Measurements from ENCODE around the gene PITPNC1.
A peak's percentile ranks its signal among the peaks of the same experiment; 100 is the strongest.
"Not testable (repeated sequence)": the region's sequence is repeated elsewhere in the genome, so short reads cannot be mapped to it uniquely, and the experiment has no call there.

PITPNC1 gene

GRCh38 chr17:67488768-67489167 lies 111.7 kb downstream of the PITPNC1 start:
- no peak for DNase-seq (ENCODE audit: low read depth)

- no peak for DNase-seq (ENCODE audit: low read depth)
Measured at GRCh38 chr17:67489273-67489672, 112.2 kb downstream of the PITPNC1 start.

GRCh38 chr17:67490471-67490870 lies 113.4 kb downstream of the PITPNC1 start:
- peak; percentile 59 for DNase-seq (ENCODE audit: low read depth)

- DNase-seq (ENCODE audit: low read depth): peak; percentile 99
Measured at GRCh38 chr17:67491009-67491680, 114.1 kb downstream of the PITPNC1 start.

- no peak for DNase-seq (ENCODE audit: low read depth)
Measured at GRCh38 chr17:67491681-67492024, 114.6 kb downstream of the PITPNC1 start.

- DNase-seq (ENCODE audit: low read depth): no peak
Measured at GRCh38 chr17:67492251-67492740, 115.2 kb downstream of the PITPNC1 start.

- DNase-seq (ENCODE audit: low read depth): no peak
Measured at GRCh38 chr17:67492824-67493517, 115.9 kb downstream of the PITPNC1 start.

GRCh38 chr17:67493812-67494211 lies 116.7 kb downstream of the PITPNC1 start:
- no peak for DNase-seq (ENCODE audit: low read depth)

- DNase-seq (ENCODE audit: low read depth): not testable (repeated sequence)
Measured at GRCh38 chr17:67495534-67495933, 118.5 kb downstream of the PITPNC1 start.

- DNase-seq (ENCODE audit: low read depth): no peak
Measured at GRCh38 chr17:67496286-67496685, 119.2 kb downstream of the PITPNC1 start.

GRCh38 chr17:67499685-67500084 lies 122.6 kb downstream of the PITPNC1 start:
- no peak for DNase-seq (ENCODE audit: low read depth)

GRCh38 chr17:67500261-67500660 lies 123.2 kb downstream of the PITPNC1 start:
- no peak for DNase-seq (ENCODE audit: low read depth)

GRCh38 chr17:67500677-67501300 lies 123.7 kb downstream of the PITPNC1 start:
- DNase-seq (ENCODE audit: low read depth): no peak

- DNase-seq (ENCODE audit: low read depth): no peak
Measured at GRCh38 chr17:67502151-67502550, 125.1 kb downstream of the PITPNC1 start.

GRCh38 chr17:67503184-67503583 lies 126.1 kb downstream of the PITPNC1 start:
- DNase-seq (ENCODE audit: low read depth): no peak

- DNase-seq (ENCODE audit: low read depth): no peak
Measured at GRCh38 chr17:67503739-67504138, 126.7 kb downstream of the PITPNC1 start.

GRCh38 chr17:67504182-67504581 lies 127.1 kb downstream of the PITPNC1 start:
- DNase-seq (ENCODE audit: low read depth): no peak

- DNase-seq (ENCODE audit: low read depth): no peak
Measured at GRCh38 chr17:67506966-67507365, 129.9 kb downstream of the PITPNC1 start.

- peak; percentile 67 for DNase-seq (ENCODE audit: low read depth)
Measured at GRCh38 chr17:67509390-67510287, 132.6 kb downstream of the PITPNC1 start.

- peak; percentile 50 for DNase-seq (ENCODE audit: low read depth)
Measured at GRCh38 chr17:67511012-67511411, 133.9 kb downstream of the PITPNC1 start.

GRCh38 chr17:67511804-67512203 lies 134.7 kb downstream of the PITPNC1 start:
- DNase-seq (ENCODE audit: low read depth): no peak

GRCh38 chr17:67514998-67515397 lies 137.9 kb downstream of the PITPNC1 start:
- no peak for DNase-seq (ENCODE audit: low read depth)

Data from fibroblast of gingiva (primary cell).